Activated T-cell treated with anti-CD3 and anti-CD28 coated beads, Interleukin-2, amount 50 U/mL, for 48 hours (primary cell): ENCODE data around the gene DTNB.

Experiments
- DNase-seq, 2 experiments: peaks; one replicate each; pipeline ENCODE4 v3.0.0-alpha.2; 2020

Gene DTNB

DNA sequence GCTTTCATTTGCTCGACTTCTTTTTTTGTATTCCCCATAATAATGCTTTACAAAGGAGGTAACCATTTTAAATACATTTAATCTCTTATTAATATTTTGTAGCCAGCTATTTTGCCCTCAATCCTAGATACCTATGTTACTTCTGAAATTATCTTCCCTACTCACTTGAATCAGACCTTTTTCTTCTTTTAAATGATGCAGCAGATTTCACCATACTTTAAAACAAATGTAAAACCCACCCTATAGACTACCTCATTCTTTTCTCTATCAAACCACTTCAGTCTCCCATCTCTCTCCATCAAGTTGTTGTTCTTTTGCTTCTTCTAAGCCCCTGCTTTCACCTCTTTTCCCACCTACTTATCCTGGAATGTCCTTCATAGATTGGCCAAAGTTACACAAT, 180.2 kb downstream of the DTNB start:
- no peak for DNase-seq

DNA sequence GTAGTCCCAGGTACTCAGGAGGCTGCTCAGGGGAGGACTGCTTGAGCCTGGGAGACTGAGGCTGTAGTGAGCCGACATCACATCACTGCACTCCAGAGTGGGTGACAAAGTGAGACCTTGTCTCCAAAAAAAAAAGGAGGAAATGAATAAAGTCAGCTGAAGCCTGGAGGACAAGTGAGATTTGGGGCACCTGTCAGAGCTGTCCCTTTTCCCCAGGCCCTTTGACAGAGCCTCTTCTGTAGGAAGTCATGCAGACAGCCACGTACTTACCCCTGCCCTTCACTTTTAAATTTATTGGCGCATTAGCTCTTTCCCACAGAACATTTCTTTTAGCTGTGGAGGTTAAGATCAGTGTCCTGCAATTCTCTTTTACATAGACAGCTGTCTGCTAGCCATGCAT, 180.7 kb downstream of the DTNB start:
- DNase-seq, result no peak

DNA sequence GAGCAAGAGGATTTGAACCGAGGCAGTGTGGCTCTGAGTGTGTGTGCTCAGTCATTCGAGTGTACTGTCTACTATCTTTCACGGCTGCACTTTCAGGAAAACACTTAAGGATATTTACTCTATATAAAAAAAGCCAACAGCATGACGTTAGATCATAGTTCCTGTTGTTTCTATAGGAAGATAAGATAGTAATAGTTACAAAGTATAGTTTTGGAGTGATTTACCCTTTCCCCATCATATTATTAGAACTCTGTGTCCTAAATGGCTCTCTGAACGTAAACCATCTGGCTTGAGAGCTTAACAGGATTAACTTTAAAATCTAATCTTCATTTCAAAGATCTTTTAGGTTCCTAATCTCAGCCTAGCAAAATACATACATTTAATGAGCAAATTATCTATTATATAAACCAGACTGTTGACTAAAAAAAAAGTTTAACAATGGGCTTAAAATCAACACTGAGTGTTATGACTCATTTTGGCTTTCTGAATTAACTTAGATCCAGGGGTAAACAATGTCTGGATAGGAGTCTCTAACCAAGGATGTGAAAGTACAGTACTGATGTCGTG, 181.3 kb downstream of the DTNB start:
- DNase-seq, result no peak

DNA sequence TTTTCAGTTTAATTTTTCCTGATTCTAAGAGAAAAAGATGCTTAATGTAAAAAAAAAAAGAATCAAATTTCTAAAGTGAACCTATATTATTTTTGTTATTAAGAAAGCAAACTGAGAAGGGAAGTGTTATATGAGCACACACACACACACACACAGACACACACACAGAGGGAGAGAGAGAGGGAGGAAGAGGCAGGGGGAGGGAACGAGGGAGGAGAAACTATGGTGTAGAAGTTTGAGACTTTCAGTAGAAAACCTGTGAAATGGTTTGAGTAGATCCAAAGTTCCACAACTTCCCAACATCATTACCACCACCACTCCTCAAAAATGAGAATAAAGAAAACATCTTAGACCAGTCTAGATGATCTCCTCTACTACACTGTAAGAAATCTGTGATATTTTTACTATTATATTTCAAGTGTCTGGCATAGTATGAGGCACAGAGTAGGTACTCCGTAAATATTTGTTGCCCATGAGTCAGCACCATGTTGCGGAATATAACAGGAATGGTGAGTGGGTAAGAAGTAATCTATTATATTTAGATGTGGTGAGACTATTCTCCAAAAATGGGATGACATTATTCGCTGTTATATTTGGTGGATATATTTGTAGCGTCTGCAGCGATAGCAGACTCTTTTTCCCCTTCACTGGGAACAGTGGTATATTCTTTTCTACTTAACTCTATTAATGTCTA, 182.2 kb downstream of the DTNB start:
- no peak for DNase-seq

DNA sequence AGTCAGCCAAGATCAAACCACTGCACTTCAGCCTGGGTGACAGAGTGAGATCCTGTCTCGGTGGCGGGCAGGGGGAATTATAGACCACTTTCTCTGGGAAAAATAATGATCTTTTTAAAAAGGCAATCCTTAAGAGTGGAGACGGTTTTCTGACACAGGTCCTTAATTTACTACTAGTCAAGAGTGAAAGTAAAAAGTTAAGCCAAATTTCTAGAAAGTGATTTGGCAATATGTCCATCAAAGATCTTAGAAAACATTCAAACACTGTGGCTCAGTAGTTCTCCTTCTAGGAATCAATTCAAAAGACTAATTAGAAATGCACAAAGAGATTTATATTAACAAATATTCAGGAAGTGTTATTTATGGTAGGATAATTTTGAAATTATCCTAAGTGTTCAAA, 183.2 kb downstream of the DTNB start:
- DNase-seq, result no peak

DNA sequence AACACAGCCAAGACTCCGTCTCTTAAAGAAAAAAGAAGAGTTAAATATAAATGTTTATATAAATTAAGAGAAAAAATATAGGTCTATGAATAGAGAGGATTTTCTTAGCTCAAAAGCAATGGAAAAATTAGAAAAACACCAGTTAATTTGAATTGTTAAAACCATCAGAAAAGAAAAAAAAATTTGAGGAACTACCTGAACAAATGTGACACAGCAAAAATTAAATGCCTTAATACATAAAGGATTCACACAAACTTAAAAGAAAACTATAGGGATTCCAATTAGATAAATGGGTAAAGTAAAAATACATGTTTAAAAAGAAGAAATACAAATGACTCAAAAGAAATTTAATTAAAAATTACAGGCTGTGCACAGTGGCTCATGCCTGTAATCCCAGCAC, 183.7 kb downstream of the DTNB start:
- DNase-seq, result no peak

DNA sequence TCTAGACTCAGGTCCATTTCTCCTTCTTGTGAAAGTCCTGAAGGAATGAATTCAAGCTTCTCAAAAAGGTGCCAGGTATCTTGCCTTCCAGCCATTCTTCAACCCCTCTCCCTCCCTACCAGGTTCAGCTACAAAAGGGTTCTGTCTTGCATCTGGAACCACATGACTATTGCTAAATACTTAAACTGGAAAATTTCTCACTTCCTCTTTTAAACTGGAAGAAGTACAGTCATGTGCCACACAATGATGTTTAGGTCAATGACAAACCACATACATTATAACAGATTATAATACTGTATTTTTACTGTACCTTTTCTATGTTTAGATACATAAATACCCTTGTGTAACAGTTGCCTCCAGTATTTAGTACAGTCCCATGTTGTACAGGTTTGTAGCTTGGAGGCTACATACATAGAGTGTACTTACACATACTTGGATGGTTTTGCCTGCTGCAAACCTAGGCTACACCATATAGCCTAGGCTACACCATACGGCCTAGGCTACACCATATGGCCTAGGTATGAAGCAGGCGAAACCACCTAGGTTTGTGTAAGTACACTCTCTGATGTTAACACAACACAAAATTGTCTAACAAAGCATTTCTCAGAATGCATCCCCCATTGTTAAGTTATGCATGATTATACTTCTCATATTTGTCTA, 189.6 kb downstream of the DTNB start:
- no peak for DNase-seq

DNA sequence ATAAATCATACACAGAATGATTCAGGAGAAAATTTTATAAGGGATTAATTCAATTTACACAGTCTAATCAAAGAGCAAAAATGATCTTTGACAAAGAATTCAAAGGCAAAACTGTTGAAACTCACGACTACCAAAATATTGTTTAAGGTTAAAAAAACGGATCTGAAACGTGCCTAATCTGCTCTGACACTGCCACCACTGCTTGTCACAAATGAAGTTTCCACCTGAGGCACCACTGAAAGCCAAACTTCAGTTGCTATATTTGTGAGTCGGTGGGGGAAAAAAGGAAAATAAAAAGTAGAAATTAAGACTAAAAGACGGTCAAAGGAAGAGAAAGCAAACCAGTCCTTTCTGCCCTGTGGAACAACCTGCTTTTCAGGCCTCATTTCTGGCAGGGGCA, 191.0 kb downstream of the DTNB start:
- DNase-seq, result no peak

DNA sequence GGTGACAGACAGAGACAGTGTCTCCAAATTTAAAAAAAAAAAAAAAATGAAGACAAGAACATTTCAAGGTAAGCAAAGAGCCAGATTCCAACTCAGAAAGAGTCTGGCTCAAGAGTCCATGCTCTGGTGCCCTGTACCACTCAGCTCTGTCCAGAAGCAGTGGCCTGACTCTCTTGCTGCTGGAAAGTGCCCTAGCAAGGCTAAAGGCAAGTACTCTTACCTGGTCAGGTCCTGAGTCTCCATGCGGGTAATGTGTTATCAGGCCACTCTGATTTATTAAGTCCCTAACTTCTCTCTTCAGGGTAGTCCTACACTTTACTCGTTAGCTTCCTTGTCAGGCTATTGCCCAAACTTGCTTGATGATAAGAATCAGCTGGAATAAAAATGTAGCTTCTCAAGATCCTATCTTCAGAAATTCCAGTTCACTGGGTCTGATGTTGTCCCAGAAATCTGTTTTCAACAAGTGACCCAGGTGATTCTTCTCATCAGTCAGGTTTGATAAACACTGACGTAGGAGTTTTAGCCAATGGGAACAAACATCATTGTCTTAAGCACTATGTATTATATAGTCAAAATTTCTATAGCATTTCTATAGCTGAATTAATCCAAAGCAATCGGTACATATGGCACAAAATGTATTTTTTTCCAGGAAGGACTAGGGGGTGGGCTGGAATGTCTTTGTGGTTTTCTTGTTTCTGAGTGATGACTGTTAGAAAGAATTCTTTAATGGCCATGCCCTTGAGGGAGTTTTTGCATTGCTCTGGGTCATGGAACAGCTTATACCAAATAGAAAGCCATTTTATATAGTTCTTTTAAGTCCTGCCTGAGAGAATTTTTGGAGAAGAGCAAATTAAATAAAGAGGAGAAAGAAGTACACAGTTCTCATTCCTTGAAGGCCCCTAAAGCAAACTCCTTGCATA, 191.7 kb downstream of the DTNB start:
- DNase-seq, result no peak

DNA sequence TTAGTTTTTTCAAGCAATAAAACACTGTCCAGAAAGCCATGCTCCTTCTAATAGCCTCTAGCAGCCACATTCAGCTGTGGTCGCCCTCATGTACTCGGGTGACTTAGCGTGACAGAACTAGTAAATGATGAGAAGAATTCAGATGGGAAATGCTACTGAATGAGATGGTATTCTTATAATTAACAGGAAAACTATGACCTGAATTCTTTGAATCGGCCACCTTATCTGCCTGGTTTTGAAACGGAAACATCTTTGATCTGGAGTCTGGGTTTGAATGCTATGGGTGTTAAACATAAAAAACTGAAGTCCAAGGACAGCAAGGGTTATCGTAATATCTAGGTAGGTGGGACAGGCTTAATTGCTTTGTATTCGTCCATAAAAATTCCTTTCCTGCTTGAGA, 192.8 kb downstream of the DTNB start:
- no peak for DNase-seq

DNA sequence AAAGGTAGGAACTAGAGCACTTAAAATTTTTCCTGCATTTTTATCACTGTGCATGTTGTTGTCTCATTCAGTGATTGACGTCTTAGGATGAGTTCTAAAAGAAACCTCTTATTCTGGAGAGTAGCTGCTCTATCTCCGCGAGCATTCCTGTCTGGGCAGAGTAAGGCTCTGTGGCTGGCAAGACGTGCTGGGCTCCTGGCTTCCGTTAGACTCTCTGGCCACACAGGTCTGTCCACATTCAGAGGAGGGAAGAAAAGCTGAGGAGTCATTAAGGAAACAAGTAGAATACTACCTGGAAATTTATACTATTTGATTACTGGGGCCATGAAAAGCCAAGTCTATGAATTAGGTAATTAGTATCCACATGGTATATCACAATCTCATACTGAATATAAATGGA, 193.6 kb downstream of the DTNB start:
- DNase-seq, result no peak

DNA sequence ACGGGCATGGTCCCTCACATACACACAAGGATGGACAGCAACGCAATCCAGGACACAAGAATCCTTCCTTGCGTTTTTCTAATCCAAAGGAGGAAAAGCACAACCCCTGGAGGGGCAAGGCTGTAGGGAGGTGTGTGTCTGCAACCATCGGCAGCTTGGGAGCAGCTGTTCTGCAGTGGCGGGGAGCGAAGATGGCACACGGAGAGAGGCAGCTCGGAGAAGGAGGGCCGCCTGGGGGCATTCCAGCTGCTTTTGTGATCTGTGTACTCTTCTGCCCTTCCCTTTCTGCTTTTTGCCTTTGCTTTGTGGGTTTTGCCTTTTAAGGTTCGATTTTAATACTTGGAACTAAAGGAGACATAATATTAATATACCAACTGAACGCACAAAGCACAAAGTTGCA, 194.6 kb downstream of the DTNB start:
- DNase-seq, result no peak

DNA sequence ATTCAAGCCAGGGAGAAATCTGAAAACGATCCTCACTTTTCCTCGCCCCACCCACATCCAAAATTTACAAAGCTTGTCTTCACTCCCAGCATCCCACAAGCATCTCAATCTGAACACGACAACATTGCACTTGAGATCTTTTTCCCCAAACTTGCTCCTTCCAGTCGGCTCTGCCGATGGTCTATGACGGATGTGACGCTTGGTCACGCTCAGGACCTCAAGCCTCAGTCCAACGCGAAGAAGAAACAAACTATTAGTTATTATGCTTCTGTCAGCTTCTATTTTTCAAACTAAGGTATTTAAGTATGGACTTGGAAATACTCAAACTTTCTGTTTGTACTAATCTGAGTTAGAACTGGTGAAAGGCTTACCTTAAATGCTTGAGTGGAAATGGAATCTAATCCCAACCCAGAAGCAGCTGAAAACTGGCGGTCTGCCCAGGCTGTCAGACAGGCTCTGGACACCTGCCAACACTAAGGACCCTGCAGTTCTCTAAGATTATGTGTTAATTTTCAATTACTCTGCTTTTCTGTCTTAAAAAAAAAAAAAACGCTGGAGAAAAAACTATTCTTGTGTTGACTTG, 199.5 kb downstream of the DTNB start:
- no peak for DNase-seq

DNA sequence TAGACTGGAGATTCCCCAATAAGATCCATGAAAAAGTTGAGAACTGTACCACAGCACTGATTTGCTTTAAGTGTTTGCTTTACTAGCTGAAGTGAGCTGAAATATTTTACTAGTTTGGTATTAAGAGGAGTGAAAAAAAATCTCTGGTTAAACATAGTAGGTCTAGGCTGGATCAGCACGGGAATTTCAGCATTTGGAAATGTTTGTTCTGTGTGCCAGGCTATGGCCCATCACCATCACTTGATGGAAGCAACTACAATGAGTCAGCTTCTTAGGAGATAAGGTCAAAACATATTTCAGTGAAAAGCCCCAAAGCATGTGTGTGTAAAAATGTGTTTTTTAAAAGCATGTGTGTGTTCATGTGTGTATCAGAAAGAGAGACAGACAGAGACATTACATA, 200.2 kb downstream of the DTNB start:
- no peak for DNase-seq

DNA sequence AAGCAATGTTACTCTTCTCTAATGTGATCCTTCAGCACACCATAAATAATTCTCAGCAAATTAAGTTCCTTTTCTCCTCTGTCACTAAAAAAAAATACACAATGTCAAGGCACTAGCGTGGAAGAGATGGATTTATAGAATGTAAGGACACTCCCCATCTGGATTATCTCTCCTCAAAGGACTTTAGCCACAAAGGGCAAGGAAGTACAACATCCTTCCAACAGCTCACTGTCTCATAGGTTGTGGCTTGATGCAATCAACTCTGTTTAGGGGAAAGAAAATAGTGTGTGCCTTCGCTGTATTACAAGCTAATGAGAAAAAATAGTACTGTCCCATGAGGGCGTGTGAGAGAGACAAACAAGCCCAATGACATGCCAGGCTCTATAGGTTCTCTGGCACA, 202.6 kb downstream of the DTNB start:
- no peak for DNase-seq

DNA sequence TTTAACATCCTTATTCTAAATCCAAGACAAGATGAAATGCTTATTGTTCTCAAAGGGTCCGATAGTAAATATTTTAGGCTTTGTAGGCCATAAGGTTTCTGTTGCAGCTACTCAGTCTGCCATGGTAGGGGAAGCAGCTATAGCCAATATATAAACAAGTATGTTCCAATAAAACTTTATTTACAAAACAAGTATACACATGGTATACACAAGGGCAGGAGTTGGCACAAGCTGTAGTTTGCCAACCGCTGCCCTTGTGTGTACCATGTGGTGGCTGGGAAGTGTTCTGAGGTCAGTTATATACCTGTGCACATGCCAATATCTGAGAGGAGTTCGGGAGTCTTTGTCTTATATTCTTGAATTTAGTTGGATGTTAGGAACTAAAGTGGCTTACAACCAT, 205.6 kb downstream of the DTNB start:
- no peak for DNase-seq

DNA sequence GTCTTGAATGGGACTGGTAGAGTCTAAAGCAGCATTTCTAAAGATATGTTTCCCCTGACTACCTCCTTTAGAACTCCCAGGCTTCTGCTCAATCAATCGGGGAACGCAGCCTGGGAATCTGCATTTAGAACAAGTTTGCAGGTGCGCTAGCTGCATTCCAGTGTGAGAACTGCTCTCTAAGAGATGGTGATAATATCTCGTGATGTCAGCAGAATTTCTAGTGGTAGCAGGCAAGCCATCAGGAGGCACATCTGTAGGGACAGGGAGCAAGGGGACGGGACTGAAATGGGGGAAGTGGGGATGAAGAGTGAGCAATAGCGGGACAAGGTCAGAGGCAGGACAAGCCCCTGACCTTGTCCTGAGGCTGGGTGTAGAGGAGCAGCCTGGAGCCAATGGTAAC, 211.4 kb downstream of the DTNB start:
- DNase-seq, result no peak

DNA sequence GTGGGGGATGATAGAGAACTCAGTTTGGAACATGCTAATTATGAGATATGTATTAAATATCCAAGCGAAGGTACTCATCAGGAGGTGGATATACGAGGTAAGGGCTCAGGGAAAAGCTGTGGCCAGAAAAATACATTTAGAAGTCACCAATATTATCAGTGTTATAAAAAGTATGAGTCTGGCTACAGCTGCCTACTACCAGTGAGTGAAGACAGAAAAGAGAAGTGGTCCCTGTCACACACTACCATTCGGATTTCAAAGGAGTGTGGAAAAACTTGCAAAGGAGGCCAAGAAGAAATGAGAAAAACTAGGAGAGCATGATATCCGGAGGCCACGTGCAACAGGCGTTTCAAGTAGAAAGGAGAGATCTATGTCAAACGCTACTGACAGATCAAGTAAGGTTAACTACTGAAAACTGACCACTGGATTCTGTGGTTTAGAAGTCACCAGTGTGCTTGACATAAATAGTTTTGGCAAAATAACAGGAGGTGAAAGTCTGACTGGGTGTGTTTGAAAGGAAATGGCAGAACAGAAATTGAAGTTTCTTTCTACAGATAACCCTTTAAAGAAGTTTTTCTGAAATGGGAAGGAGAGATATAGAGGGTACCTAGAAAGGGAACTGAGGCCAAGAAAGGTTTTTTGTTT, 213.0 kb downstream of the DTNB start:
- no peak for DNase-seq

DNA sequence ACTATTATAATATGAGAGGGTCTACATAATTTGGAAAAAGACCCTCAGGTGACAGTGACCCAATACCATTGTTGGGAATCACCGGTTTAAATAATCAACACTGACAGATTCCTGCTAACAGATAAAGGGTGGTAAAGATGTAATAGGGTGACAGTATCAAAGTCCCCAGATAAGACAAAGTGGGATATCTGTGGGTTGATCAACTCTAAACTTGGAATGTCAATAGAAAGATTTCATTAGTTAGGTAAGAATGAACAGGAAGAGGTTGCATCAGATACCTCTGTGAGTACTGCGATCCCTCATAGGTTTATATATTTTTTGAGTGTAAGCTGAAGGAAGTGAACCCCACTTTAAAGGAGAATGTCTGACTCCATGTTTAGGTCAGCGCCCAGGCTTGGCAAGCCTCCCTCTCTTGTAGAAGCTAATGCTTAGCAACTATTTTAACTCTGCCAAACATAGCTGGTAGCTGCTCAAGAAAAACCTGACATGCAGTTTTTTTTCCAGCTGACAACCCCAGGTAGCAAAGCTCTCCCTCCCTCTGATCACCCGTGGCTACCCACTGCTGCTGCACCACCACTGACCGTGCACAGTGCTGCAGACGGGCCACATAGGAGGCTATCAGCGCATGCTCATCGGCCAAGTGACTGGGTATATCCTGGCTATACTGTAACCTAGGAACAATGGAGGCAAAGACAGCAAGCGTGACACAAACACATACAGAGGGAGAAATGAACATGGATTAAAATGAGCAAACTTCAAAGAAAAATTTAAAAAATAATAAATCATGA, 218.4 kb downstream of the DTNB start:
- DNase-seq, result no peak

DNA sequence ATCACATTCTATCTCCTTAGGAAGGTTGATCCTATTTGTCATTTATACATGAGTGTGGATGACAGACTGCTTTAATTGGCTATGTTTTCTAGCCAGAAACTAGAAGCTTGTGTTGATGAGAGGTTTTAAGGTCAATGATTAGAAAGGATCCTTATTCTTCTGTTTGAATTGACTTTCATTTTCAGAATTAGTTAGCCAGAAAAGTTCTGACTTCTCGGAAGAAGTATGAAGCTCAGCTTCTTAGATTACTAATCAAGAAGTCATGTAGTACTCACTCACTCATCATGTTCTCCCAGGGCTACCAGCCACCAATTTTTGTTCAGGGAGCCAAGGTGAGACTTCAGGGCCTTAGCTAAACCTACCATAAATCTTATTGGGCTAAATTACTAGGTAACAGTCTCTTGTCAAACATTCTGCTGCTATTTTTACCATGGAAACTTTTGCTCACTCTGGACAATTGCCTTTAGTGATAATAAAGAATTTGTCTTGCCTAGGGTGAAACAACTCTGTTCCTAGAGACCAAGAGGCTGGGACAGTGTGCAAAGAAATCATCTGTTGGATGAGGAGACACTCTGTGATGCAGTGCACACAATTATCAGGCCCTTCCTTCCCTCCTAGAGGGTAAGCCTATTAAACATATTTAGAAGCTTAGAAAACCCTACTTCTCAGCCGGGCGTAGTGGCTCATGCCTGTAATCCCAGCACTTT, 220.0 kb downstream of the DTNB start:
- DNase-seq, result peak; percentile 49 to 55

DNA sequence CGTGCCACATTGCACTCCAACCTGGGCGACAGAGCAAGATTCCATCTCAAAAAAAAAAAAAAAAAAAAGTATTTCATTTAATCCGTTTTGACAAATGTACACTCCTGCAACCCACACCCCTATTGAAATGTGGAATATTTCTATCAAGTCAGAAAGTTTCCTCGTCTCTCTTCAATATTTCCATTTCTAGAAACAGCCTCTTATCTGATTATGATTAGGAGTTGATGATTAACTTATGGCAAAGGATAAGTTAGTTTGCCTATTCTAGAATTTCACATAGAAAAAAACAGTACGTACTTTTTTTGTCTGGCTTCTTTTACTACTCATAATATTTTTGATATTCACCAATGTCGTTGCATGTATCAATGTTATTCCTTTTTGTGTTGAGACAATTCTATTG, 224.6 kb downstream of the DTNB start:
- DNase-seq, result no peak
